ENCODE data around the gene CASP8AP2. TPM values are rescaled to one million over a fixed set of nuclear protein-coding genes. Genes with fewer than 3 reads are reported as not detected.

CASP8AP2 gene
- total RNA-seq, 2 donors from 2014 or later: 18.2 to 18.8 TPM

Other genes with a start within 250 kb of the CASP8AP2 start
- gene LYRM2, start 191.1 kb upstream of the CASP8AP2 start, total RNA-seq: 10 to 100 TPM; 34.1 to 34.3 TPM
- gene MDN1, start 10.1 kb upstream of the CASP8AP2 start, total RNA-seq: 10 to 100 TPM; 27.3 to 30.0 TPM
- gene GJA10, start 64.6 kb downstream of the CASP8AP2 start, total RNA-seq: not detected

Data from posterior vena cava (tissue), 2 donors.